Activated CD4-positive, CD25-positive, alpha-beta regulatory T cell (primary cell): Measurements from ENCODE around the gene SH3BP1.
"Not testable (repeated sequence)": the region's sequence is repeated elsewhere in the genome, so short reads cannot be mapped to it uniquely, and the experiment has no call there.

Experiments used
- DNase-seq, 4 experiments: peaks; one replicate each; lab custom pipeline; 2025; lab: John Stamatoyannopoulos, UW

SH3BP1 gene, protein sequence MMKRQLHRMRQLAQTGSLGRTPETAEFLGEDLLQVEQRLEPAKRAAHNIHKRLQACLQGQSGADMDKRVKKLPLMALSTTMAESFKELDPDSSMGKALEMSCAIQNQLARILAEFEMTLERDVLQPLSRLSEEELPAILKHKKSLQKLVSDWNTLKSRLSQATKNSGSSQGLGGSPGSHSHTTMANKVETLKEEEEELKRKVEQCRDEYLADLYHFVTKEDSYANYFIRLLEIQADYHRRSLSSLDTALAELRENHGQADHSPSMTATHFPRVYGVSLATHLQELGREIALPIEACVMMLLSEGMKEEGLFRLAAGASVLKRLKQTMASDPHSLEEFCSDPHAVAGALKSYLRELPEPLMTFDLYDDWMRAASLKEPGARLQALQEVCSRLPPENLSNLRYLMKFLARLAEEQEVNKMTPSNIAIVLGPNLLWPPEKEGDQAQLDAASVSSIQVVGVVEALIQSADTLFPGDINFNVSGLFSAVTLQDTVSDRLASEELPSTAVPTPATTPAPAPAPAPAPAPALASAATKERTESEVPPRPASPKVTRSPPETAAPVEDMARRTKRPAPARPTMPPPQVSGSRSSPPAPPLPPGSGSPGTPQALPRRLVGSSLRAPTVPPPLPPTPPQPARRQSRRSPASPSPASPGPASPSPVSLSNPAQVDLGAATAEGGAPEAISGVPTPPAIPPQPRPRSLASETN

DNA sequence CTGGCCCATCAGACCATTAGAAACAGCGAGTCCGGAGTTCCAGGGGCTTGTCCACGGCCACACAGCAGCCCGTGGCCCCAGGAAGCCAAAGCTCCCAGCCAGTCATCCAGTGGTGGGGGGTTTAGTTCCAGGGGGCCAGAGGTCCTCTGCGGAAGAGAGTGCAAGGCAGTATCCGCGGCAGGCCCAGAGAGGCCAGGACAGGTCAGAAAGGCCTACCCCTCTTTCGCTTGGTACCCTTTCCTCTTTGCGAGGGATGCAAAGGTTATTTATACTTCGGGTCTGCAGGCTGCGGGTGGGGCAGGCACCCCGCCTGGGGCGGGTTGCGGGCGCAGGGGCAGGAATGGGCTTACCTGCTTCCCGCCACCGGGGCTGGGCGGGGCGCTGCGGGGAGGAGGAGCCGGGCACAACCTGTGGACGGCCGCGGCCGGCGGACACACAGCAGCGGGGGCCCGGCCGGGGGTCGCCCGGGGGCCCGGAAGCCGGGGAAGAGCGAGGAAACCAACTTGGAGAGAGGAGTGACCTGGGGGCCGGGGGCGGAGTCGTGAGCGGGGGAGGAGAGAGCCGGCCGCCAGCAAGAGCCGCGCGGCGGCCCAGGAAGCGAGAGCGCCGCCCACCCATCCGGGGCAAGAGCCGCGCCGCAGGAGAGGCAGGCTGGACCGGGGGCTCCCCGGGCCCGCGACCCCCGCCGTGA lies at the start of gene SH3BP1:
SH3BP1 (plus strand) TSS at position 600 of the 691 bp plus-strand sequence. CDS start 119 bp downstream, outside the sequence.
- peak; percentile 21 to 35 (median 26) for DNase-seq

DNA sequence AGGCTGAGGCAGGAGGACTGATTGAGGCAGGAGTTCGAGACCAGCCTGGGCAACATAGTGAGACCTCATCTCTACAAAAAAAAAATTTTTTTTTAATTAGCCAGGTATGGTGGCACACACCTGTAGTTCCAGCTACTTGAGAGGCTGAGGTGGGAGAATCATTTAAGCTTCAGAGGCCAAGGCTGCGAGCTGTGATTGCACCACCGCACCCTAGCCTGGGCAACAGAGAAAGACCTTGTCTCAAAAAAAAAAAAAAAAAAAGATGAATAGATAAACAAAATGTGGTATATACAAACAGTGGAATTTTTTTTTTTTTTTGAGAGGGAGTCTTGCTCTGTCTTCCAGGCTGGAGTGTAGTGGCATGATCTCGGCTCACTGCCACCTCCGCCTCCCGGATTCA lies 48.4 kb upstream of the SH3BP1 start:
- not testable (repeated sequence) for DNase-seq

DNA sequence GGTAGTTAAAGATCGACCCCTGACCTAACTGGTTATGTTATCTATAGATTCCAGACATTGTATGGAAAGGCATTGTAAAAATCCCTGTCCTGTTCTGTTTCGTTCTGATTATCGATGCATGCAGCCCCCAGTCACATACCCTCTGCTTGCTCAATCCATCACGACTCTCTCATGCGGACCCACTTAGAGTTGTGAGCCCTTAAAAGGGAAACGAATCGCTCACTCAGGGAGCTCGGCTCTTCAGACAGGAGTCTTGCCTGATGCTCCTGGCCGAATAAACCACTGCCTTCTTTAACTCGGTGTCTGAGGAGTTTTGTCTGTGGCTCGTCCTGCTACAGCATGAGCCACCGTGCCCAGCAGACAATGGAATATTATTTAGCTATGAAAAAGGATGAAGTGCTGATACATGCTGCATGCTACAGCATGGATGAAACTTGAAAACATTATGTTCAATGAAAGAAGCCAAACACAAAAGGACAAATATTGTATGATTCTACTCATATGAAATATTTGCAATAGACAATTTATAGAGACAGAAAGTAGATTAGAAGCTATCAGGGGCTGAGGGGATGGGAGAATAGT lies 47.6 kb upstream of the SH3BP1 start:
- DNase-seq: no peak

DNA sequence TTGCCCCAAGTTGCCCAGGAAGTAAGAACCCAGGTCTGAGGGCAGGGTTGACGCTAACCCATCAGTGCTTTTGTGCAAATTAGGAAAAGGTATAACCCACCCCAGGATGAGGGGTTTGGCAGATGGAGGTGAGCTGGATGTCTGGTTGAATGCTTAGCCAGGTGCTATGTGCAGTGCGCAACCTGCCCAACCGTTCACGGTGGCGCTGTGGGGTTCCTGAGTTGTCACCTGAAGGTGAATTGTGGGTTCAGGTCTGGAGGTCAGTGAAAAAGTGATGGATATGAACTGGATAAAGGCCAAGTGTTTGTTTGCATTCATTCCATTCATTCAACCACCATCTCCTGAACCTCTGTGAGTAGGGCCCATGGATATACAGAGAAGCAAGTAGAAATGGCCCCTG lies 45.2 kb upstream of the SH3BP1 start:
- DNase-seq: no peak

DNA sequence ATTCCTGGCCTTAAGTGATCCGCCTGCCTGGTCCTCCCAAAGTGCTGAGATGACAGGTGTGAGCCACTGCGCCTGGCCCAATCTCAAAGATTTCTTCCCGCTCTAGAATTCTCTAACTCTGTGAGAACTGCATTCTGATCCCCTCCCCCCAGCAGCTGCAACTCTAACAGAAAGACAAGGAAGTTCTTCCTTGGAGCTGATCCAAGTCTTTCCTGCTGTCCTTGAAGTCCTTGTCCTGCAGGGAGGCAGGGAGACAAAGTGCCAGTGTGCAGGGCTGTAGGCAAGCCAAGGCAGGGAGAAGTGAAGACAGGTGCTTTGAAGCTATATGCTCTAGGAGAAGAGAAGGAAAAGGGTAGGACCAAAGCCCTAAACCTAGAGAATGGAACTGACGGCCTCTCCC lies 40.3 kb upstream of the SH3BP1 start:
- no peak for DNase-seq

DNA sequence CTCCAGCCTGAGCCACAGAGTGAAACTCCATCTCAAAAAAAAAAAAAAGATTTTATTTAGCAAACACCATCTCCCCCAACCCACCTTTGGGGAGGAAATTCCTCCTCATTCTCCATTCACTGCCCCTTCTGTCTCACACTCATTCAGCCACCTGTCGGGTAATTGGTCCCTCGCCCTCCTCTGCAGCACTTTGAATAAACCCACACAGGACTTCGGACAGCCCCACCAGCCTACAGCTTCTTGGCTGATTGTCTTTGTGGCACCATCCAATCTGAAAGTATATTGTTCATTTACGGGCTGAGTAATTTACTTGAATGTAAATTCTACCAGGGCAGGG lies 38.3 kb upstream of the SH3BP1 start:
- no peak for DNase-seq

DNA sequence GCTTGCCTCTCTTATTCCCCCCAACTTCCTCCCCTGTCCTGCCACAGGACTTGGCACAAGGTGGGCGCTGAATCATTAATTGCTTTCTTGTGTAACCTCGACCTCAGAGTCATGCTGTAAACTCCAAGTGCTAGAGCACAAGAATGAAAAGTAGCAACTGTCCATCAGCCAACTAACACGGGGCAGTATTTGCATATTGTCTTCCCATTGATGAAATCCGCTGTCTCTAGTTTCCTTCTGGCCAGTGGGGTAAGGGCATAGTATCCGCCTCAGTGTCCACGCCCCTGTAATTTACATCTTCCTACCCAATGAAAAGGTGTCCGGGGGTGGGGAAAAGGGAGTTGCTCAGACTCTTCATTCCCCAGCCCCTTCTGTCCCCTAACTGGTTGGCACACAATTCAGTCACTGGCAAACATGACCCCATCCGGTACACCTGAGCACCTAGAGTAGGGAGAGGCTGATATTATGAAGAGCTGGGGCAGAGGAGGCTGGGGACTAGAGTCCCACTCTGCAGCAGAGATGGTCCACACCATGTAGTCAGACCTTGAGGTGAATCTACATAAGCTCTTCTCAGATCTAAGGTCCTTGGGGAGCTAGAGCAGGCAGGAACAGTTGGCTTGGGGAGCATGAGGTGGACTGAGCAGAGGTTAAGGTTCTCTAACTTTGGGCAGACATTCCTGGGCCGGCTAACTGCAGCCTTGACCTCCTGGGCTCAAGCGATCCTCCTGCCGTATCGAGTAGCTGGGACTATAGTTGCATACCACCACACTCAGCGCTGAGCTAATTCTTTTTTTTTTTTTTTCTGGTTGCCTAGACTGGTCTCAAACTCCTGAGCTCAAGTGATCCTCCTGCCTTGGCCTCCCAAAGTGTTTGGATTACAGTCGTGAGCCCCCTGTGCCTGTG lies 37.7 kb upstream of the SH3BP1 start:
- no peak for DNase-seq

DNA sequence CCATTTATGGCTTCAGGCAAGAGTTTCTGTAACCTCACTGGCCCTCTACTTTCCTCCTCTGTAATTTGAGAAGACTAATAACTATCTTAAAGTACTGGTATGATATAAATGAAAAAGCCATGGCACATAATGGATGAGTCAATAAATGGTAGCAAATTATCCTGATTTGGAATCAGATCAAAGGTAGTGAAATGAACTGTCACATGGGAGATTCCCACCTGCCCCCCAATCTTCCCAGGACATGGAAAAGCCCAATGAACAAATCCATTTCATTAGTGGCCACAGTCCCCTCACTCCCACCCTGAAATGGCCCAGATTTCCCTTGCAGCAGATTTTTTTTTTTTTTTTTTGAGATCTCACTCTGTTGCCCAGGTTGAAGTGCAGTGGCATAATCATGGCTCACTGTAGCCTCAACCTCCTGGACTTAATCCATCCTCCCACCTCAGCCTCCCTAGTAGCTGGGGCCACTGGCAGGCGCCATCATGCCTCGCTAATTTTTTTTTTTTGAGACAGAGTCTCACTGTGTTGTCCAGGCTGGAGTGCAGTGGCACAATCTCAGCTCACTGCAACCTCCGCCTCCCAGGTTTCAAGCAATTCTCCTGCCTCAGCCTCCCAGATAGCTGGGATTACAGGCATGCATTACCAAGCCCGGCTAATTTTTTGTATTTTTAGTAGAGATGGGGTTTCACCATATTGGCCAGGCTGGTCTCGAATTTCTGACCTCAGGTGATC lies 36.8 kb upstream of the SH3BP1 start:
- not testable (repeated sequence) for DNase-seq

DNA sequence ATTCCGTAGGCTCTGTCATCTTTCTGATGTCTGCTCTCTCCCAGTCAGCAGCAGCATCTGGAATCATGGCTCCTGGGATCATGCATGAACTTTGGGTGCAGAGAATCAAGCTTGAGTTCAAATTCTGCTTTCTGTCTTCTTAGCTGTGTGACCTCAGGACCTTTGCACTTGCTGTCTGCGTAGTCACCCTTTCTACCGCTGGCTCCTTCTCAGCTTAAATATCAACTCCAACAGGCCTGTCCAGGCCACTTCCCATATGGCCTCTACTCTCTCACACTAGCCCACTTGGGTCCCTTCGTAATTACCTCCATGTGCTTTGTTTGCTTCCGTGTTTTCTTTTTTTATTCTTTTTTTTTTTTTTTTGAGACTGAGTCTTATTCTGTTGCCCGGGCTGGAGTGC lies 35.4 kb upstream of the SH3BP1 start:
- DNase-seq: no peak

DNA sequence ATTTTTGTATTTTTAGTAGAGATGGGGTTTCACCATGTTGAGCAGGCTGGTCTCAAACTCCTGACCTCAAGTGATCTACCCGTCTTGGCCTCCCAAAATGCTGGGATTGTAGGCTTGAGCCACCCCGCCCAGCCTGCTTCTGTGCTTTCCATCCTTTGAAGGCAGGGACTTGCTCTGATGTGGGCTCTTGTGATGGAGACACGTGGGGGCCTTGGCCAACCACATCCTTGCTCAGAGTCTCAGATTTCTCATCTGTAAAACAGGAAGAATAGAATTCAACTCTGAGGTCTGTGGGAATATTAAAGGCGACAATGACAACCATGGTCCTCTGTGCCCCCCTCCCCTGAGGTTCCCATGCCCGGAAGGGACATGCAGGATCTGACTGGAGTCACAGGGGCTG lies 34.6 kb upstream of the SH3BP1 start:
- DNase-seq: peak in 1 of 4 experiments; percentile 21

DNA sequence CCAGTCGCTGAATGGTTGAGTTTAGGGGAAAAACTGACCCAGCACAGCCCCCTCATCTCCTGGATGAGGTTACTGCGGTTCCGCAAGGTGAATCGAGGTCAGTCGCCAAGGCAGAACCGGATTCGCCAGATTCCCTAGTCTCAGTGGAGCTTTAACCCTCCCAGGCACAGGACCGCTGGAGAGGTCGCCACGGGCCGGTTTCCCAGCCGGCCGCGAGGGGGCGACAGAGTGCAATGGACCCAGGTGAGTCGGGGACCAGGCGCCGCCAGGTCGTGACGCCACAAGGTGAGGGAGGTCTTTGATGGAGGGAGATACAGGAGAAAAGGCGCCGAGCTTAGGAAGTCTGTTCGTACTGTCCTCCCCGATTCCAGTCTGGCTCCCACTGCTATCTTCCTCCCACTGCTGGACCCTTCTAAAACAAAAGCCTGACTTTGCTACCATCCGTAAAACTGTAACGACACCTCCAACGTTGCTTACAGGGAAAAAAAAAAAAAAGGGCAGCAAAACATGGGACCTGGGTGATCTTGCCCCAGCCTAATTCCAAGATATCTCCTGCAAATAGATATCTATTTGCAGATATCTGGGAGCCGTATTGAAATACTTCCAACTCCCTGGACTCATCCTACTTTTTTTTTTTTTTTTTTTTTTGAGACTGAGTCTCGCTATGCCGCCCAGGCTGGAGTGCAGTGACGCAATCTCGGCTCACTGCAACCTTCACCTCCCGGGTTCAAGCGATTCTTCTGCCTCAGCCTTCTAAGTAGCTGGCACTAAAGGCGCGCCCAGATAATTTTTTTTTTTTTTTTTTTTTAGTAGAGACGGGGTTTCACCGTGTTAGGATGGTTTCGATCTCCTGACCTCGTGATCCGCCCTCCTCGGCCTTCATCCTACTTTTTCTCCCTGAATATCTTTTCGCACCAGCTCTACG lies 32.2 kb upstream of the SH3BP1 start:
- peak; percentile 83 to 93 (median 86) for DNase-seq

DNA sequence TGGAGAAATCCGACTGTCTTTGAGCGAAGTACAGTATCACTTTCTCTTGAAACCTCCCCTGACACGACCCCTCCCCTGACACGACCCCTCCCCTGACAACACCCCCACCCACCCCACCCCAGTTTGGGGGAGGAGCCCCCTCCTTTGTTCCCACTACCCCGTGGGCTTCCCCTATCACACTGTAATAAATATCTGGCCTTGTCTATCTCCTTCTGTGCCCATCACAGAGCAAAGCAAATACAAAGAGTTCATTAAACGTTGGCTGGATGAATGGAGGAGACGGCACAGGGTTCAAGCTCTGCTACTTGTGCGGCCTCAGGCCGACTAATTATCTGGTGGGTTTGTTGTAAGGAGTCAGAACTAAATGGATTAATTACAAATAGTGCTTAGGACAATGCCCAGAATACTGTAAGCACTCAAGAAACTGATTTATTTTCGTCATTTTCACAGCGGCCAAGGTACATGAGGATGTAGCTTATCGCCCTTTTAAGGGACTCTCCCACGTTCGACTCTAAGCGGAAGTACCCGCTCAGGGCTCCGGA lies 31.5 kb upstream of the SH3BP1 start:
- DNase-seq: no peak

DNA sequence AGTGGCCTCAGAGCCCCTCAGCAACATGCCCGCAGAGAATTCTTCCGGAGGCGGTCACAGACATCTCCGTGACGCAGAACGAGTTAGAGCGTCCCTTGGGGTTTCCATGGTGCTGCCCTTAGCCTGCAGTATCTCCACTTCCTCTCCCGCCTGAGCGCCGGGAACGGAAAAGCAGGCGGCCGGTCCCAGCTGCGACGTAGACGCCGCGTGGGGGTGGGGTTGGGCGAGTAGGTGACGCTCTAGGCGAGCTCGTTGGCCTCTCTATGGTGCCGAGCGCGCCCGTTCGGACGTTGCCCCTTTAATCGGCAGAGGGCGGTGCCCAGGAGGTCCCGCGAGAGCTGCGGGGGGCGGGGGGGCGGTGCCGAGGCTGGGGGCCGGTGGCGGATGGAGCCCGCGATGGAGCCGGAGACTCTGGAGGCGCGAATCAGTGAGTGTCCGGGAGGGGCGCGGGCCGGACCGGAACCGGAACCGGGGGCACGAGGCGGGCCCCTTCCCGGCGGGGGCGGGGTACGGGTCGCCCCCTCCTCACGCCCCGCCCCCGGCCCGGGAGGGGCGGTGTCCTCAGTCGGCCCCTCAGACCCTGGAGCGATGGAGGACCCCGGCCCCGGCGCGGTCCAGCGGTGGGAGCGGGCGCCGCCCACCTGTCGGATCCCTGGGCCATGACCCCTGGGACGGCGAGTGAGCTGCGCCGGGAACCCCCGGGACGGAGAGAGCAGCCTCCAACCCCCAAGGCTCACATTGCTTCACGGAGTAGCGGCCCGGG lies 30.8 kb upstream of the SH3BP1 start, which contains the start of gene GGA1:
GGA1 (plus strand) TSS at position 358 of the 763 bp plus-strand sequence; CDS start at position 385, 27 bp downstream.
- DNase-seq: peak; percentile 89 to 95 (median 92)

DNA sequence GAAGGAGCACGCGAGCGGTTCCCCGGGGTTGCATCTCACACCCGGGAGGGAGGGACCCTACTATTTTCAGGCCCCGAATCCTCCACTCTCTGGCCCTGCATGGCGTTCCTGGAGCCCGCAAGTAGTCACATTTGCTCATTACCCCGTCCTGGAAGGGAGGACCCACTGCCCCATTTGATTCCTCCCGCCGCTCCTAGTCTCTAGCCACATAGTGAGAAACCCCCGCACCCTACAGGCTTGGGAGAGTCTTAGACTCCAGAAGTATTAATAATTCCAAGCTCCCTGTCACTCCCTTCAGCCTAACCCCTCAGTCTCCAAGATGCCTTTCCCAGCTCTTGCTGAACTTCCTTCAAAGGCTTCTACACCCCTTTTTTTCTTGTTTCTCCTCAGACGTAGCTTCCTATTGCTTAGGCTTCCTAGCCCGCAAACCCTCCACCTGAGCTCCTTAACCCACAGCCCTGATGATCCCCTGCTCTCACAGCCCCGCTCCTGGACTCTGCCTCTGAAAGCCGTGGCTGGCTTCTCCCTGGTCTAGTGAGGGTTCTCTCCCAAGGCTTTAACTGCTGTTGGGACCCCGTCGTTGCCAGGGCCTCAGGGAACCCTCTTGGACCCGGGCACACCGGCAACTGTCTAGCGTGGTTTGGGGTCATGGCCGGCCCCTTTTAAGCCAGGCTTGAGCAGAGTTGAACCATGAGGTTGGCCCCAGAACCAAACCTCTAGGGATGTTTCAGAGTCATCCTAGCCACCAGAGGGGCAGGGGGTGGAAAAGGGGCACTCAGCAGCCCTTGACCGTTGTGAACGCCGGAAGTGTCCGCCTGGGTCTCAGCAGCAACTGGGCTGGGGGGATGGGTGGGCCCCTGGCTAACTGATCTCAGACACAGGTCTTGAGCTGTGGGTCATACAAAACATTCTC lies 30.0 kb upstream of the SH3BP1 start:
- DNase-seq: no peak

DNA sequence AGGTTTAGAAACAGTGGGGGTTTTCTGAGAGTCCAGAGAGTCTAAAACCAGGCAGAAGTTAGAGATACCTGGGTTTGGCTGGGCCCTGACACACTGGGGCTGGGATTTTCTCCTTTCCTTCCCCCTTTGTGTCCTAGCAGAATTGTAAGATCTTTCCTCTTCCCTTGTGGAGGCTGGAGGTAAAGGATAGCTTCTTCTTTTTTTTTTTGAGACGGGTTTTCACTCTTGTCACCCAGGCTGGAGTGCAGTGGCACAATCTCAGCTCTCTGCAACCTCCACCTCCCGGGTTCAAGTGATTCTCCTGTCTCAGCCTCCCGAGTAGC lies 29.4 kb upstream of the SH3BP1 start:
- DNase-seq: not testable (repeated sequence)

DNA sequence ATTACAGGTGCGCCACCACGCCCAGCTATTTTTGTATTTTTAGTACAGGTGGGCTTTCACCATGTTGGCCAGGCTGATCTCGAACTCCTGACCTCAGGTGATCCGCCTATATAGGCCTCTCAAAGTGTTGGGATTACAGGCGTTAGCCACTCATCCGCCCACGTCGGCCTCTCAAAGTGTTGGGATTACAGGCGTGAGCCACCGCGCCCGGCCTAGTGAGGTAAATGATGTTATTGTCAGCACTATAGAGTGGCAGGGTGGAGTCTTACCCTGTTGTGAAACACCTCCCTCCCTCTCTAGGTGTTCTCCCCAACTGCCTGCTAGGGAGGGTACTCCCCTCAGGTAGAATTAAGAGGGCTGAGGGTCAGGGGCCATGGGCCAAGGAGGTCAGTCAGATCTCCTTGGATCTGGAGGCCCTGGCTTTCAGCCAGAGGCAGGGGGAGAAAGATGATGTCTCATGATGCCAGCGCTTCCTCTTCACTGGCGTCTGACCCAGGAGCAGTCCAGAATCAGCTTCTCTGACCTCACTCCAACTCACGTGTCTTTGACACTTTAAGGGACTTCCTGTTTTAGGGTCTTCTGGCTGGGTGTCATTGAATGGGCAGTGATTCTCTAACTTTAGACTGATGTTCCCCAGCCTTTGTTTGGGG lies 28.9 kb upstream of the SH3BP1 start:
- no peak for DNase-seq

DNA sequence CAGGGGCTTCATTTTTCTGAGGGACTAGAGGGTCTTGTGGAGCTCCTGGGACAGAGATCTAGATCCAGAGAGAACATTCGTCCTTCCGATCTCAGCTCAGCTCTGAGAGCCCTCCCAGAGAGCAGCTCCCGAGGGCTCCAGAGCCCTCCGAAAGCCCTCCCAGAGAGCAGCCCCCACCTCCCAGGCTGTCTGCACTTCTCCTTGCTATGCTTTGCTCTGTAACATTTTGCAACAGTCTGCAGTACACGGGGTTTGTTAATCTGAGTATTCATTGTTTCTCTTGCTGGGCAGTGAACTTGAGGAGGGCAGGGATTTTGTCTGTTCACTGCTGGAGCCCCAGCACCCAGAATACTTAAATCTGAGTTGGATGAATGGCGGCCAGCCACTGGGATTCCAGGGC lies 28.3 kb upstream of the SH3BP1 start:
- no peak for DNase-seq
